ENCODE results near the gene MICAL3. TPM values are rescaled to one million over a fixed set of nuclear protein-coding genes. Genes with fewer than 3 reads are reported as not detected.

MICAL3 gene
- total RNA-seq, 3 donors from 2014 or later (not counting 1 experiment from before 2014, with no cell fraction given), result 17.1 to 36.3 (median 34.3) TPM

GRCh38 chr22:17922925-17923903, 101.1 kb downstream of the MICAL3 start:
- peaks cover 30 to 31% of the 10 kb centered on the region in 2 donors for H3K4me1 Mint-ChIP-seq

GRCh38 chr22:17921871-17922821, 102.2 kb downstream of the MICAL3 start:
- 94% methylated on average over 13 of the region's 14 CpGs for WGBS (ENCODE audit: insufficient coverage)
- intact Hi-C loops (cut with micrococcal nuclease), result no loop called here
- Histone ChIP-seq H3K4me1 (ENCODE audit: control insufficient read depth, insufficient read depth, low read length) (peaks cover 20% of the 10 kb centered on the region), H3K27me3 (ENCODE audit: control insufficient read depth, insufficient read depth, low read length) (no peaks in the 10 kb centered on the region), H3K27ac (ENCODE audit: low read length) (no peak overlapping the region), H3K4me3 (ENCODE audit: low read length) (no peak overlapping the region), H3K36me3 (ENCODE audit: control insufficient read depth, insufficient read depth, low read length) (no peaks in the 10 kb centered on the region), H3K9me3 (ENCODE audit: control insufficient read depth, insufficient read depth, low read length) (no peaks in the 10 kb centered on the region)
- ATAC-seq, result no peak
- no peak for TF ChIP-seq CTCF (IDR thresholded peaks at IDR 0.05)
- Mint-ChIP-seq H3K27ac (no peak overlapping the region), H3K9me3 (no peaks in the 10 kb centered on the region), H3K4me1 (peaks cover 24% of the 10 kb centered on the region in 2 donors), H3K4me3 (no peak overlapping the region), H3K27me3 (ENCODE audit: low read depth in 2 of 2) (peaks cover 0 to 4% of the 10 kb centered on the region in 2 donors), H3K36me3 (no peaks in the 10 kb centered on the region)
- no peak for DNase-seq

More at GRCh38 chr22:17922925-17923903, 101.1 kb downstream of the MICAL3 start:
- 56% methylated on average over 1 of the region's 2 CpGs for WGBS (ENCODE audit: insufficient coverage)
- Histone ChIP-seq H3K9me3 (ENCODE audit: control insufficient read depth, insufficient read depth, low read length) (no peaks in the 10 kb centered on the region), H3K27me3 (ENCODE audit: control insufficient read depth, insufficient read depth, low read length) (no peaks in the 10 kb centered on the region), H3K27ac (ENCODE audit: low read length) (no peak overlapping the region), H3K4me3 (ENCODE audit: low read length) (no peak overlapping the region), H3K36me3 (ENCODE audit: control insufficient read depth, insufficient read depth, low read length) (no peaks in the 10 kb centered on the region), H3K4me1 (ENCODE audit: control insufficient read depth, insufficient read depth, low read length) (peaks cover 10% of the 10 kb centered on the region)
- Mint-ChIP-seq H3K4me3 (no peak overlapping the region), H3K9me3 (no peaks in the 10 kb centered on the region), H3K27me3 (ENCODE audit: low read depth in 2 of 2) (peaks cover 0 to 4% of the 10 kb centered on the region in 2 donors), H3K27ac (no peak overlapping the region), H3K36me3 (no peaks in the 10 kb centered on the region)
- no peak for DNase-seq
- no peak for TF ChIP-seq CTCF (IDR thresholded peaks at IDR 0.05)
- intact Hi-C loops (cut with micrococcal nuclease), result no loop called here
- no peak for ATAC-seq

GRCh38 chr22:17920992-17921650, 103.2 kb downstream of the MICAL3 start:
- H3K27ac ChIP-seq (ENCODE audit: low read length), result no peak overlapping the region
- H3K27ac Mint-ChIP-seq, result peak overlapping the region in 1 of 2 donors; percentile 79
- no peaks in the 10 kb centered on the region for H3K9me3 Mint-ChIP-seq
- H3K36me3 ChIP-seq (ENCODE audit: control insufficient read depth, insufficient read depth, low read length), result no peaks in the 10 kb centered on the region
- peaks cover 0 to 4% of the 10 kb centered on the region in 2 donors for H3K27me3 Mint-ChIP-seq (ENCODE audit: low read depth in 2 of 2)
- H3K27me3 ChIP-seq (ENCODE audit: control insufficient read depth, insufficient read depth, low read length), result no peaks in the 10 kb centered on the region
- peak overlapping the region; percentile 18 for H3K4me3 Mint-ChIP-seq
- intact Hi-C loops (cut with micrococcal nuclease), result no loop called here
- H3K9me3 ChIP-seq (ENCODE audit: control insufficient read depth, insufficient read depth, low read length), result no peaks in the 10 kb centered on the region
- TF ChIP-seq CTCF (IDR thresholded peaks at IDR 0.05), result no peak
- no peaks in the 10 kb centered on the region for H3K36me3 Mint-ChIP-seq
- no peak for DNase-seq
- no peak for ATAC-seq
- peaks cover 20% of the 10 kb centered on the region for H3K4me1 ChIP-seq (ENCODE audit: control insufficient read depth, insufficient read depth, low read length)
- no peak overlapping the region for H3K4me3 ChIP-seq (ENCODE audit: low read length)
- WGBS (ENCODE audit: insufficient coverage), result 81% methylated on average over 6 of the region's 6 CpGs
- H3K4me1 Mint-ChIP-seq, result peaks cover 23 to 24% of the 10 kb centered on the region in 2 donors

Data from natural killer cell (primary cell).